HG03439 (cell line): Measurements from ENCODE around the gene TTC27.
"Not testable (repeated sequence)": the region's sequence is repeated elsewhere in the genome, so short reads cannot be mapped to it uniquely, and the experiment has no call there.

Source experiments
- ATAC-seq: cut with Tn5 transposase; IDR thresholded peaks from one replicate; pipeline ENCODE4 v1.9.1; 2021; ENCODE audit warnings: mild to moderate bottlenecking, moderate library complexity; ENCODE audit not compliant: unreplicated experiment

The TTC27 gene

GRCh38 chr2:32752205-32752604, 124.4 kb downstream of the TTC27 start:
- no peak for ATAC-seq

GRCh38 chr2:32752952-32753351, 125.1 kb downstream of the TTC27 start:
- no peak for ATAC-seq

- ATAC-seq: not testable (repeated sequence)
Measured at GRCh38 chr2:32754676-32755075, 126.8 kb downstream of the TTC27 start.

GRCh38 chr2:32755666-32756065, 127.8 kb downstream of the TTC27 start:
- ATAC-seq: no peak

- no peak for ATAC-seq
Measured at GRCh38 chr2:32756074-32756727, 128.4 kb downstream of the TTC27 start.

- no peak for ATAC-seq
Measured at GRCh38 chr2:32758232-32758631, 130.4 kb downstream of the TTC27 start.

GRCh38 chr2:32760628-32761027, 132.8 kb downstream of the TTC27 start:
- ATAC-seq: no peak

- ATAC-seq: no peak
Measured at GRCh38 chr2:32768387-32769174, 140.7 kb downstream of the TTC27 start.

GRCh38 chr2:32770360-32770759, 142.5 kb downstream of the TTC27 start:
- ATAC-seq: no peak

- ATAC-seq: no peak
Measured at GRCh38 chr2:32772638-32773447, 145.0 kb downstream of the TTC27 start.

- no peak for ATAC-seq
Measured at GRCh38 chr2:32773448-32773808, 145.6 kb downstream of the TTC27 start.

GRCh38 chr2:32775954-32776353, 148.1 kb downstream of the TTC27 start:
- ATAC-seq: no peak

GRCh38 chr2:32777714-32778113, 149.9 kb downstream of the TTC27 start:
- no peak for ATAC-seq

GRCh38 chr2:32780961-32781360, 153.1 kb downstream of the TTC27 start:
- no peak for ATAC-seq

GRCh38 chr2:32783469-32783868, 155.6 kb downstream of the TTC27 start:
- ATAC-seq: no peak

- no peak for ATAC-seq
Measured at GRCh38 chr2:32783933-32784332, 156.1 kb downstream of the TTC27 start.

GRCh38 chr2:32787207-32787606, 159.4 kb downstream of the TTC27 start:
- ATAC-seq: no peak

GRCh38 chr2:32788114-32788513, 160.3 kb downstream of the TTC27 start:
- no peak for ATAC-seq

- no peak for ATAC-seq
Measured at GRCh38 chr2:32792416-32792815, 164.6 kb downstream of the TTC27 start.

GRCh38 chr2:32798829-32799228, 171.0 kb downstream of the TTC27 start:
- no peak for ATAC-seq

- no peak for ATAC-seq
Measured at GRCh38 chr2:32801741-32802140, 173.9 kb downstream of the TTC27 start.

- ATAC-seq: no peak
Measured at GRCh38 chr2:32802877-32803276, 175.0 kb downstream of the TTC27 start.
